Cardiac muscle cell (in vitro differentiated cells and primary cell): ENCODE measurements around the gene GATA6. TPM values are rescaled to one million over a fixed set of nuclear protein-coding genes. Genes with fewer than 3 reads are reported as not detected.
A peak's percentile ranks its signal among the peaks of the same experiment; 100 is the strongest.

Source experiments
- DNase-seq, 2 donors: peaks; one replicate each; pipeline versions ENCODE4 v3.0.0 to v3.0.0-alpha.2; 2010 to 2017; ENCODE audit warnings: low read depth in 1 of 2, low spot score in 1 of 2
- H3K27ac ChIP-seq: fragments of 200-600 bp; sonication (generic); 2 replicates; pipeline ENCODE4 v1.5.1; 2016
- H3K27me3 ChIP-seq: fragments of 200-600 bp; sonication (generic); 2 replicates; pipeline ENCODE4 v1.6.0; 2016; ENCODE audit warnings: control low read depth
- H3K36me3 ChIP-seq: fragments of 200-600 bp; sonication (generic); 2 replicates; pipeline ENCODE4 v1.5.1; 2016; ENCODE audit warnings: control low read depth
- H3K4me1 ChIP-seq: fragments of 200-600 bp; sonication (generic); 2 replicates; pipeline ENCODE4 v1.8.1; 2017; ENCODE audit warnings: low read depth, mild to moderate bottlenecking, mixed run types
- H3K4me3 ChIP-seq: fragments of 200-600 bp; sonication (generic); 2 replicates; pipeline ENCODE4 v1.5.1; 2016; ENCODE audit warnings: mild to moderate bottlenecking
- H3K9me3 ChIP-seq: fragments of 200-600 bp; sonication (generic); 2 replicates; pipeline ENCODE4 v1.5.1; 2017; ENCODE audit warnings: low read depth, mild to moderate bottlenecking, control low read depth
- polyA plus RNA-seq: library from polyadenylated mRNA; unstranded; fragments of >200 nt; fragmentation: Nextera tagmentation; extraction: Ambion mirVana; gene quantifications from 2 replicates; pipeline ENCODE4 v1.2.1, GENCODE V29; 2016
- total RNA-seq: library from RNA; depleted of rRNA; stranded (reverse); fragments of >200 nt; gene quantifications from 2 replicates; pipeline ENCODE4 v1.2.3, GENCODE V29; 2016
- TF ChIP-seq, protein P1 (sequence below): IDR thresholded peaks from 2 replicates; pipeline ENCODE4 v1.5.1; 2012; ENCODE audit warnings: low read depth, mild to moderate bottlenecking, low read length

GATA6 gene
- total and polyA plus RNA-seq, 2 experiments from 2014 or later, result 104 to 182 TPM

DNA sequence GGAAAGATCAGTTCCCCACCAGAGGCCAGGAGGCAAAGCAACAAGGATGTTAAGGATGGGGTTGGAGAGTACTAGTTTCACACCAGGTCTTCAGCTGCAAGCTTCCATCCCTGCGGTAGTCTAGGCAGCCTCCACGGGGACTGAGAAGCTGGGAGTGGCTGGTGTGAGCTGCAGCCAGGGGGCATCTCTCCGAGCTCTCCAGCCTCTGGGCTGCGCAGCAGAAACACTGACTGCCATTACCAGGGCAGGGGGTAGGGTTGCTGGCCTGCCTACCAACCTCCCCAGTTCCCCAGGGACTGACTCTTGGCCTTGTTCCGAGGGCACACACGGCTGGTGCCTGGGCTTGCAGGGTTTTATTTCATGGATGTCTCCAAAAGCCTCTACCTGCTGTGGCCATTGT, 15.9 kb downstream of the GATA6 start:
- Histone ChIP-seq H3K36me3 (peaks cover 76% of the 10 kb centered on the region), H3K9me3 (no peaks in the 10 kb centered on the region), H3K4me1 (peaks cover 58% of the 10 kb centered on the region), H3K4me3 (no peak overlapping the region), H3K27ac (peak overlapping the region; percentile 83), H3K27me3 (no peaks in the 10 kb centered on the region)
- DNase-seq, result no peak
- TF ChIP-seq, protein P1, sequence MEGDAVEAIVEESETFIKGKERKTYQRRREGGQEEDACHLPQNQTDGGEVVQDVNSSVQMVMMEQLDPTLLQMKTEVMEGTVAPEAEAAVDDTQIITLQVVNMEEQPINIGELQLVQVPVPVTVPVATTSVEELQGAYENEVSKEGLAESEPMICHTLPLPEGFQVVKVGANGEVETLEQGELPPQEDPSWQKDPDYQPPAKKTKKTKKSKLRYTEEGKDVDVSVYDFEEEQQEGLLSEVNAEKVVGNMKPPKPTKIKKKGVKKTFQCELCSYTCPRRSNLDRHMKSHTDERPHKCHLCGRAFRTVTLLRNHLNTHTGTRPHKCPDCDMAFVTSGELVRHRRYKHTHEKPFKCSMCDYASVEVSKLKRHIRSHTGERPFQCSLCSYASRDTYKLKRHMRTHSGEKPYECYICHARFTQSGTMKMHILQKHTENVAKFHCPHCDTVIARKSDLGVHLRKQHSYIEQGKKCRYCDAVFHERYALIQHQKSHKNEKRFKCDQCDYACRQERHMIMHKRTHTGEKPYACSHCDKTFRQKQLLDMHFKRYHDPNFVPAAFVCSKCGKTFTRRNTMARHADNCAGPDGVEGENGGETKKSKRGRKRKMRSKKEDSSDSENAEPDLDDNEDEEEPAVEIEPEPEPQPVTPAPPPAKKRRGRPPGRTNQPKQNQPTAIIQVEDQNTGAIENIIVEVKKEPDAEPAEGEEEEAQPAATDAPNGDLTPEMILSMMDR, result peak; percentile 36

DNA sequence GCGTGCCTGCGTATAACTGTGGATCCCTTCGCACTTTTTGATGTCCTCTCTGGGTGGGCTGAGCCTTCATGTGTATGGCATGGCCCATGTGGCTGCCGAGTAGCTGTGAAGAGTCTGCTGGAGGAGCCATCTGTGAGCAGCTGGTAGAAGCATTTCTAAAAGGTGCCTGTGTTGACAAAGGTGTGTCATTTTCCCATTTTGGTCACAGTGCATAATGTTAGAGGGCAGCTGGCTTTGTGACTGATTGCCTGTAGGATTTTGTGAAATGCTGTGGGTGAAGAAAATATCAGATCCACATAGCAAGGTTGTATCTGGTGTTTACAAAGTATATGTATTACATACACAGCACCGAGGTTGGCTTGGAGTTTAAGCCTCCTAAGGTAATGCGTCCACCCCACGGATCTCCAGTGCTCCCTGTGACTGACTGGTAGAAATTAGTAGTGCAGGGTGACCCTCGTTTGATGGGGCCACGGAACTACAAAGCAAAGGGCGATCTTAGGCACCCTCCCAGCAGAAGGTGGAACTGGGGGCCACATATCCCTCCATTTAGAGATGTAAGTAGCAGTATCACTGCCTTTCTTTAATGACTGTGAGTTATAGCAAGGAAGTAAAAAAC, 16.5 kb downstream of the GATA6 start:
- H3K27me3 ChIP-seq, result no peaks in the 10 kb centered on the region
- no peak for DNase-seq
- H3K4me3 ChIP-seq, result no peak overlapping the region
- TF ChIP-seq, protein P1, result no peak
- no peaks in the 10 kb centered on the region for H3K9me3 ChIP-seq
- H3K36me3 ChIP-seq, result peaks cover 74% of the 10 kb centered on the region
- peak overlapping the region; percentile 83 for H3K27ac ChIP-seq
- peaks cover 57% of the 10 kb centered on the region for H3K4me1 ChIP-seq

DNA sequence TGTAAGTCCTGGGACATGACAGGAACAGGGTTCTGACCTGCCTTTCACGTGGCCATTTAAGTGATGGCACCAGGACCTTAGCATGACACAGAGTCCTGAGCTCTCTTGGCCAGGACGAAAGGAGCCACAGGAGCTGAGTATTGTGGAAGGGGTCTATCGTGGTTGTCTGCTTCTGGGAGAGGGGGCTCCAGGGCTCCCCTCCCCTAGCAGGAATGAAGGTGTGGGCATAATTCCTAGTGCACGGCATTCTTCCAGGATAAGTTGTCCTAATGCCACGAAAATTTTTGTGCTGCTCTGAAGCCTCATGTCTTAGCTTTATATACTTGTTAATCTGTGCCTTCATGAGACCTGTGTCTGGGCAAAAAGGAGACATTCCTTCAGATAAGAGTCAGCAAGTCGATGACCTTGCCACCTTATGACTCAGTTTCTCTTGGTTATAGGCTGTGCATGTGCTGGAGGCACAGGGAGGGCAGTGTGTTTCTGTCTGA, 17.1 kb downstream of the GATA6 start:
- Histone ChIP-seq H3K4me1 (peaks cover 61% of the 10 kb centered on the region), H3K9me3 (no peaks in the 10 kb centered on the region), H3K4me3 (no peak overlapping the region), H3K36me3 (peaks cover 74% of the 10 kb centered on the region), H3K27me3 (no peaks in the 10 kb centered on the region), H3K27ac (peak overlapping the region; percentile 83)
- TF ChIP-seq, protein P1, result no peak
- no peak for DNase-seq

DNA sequence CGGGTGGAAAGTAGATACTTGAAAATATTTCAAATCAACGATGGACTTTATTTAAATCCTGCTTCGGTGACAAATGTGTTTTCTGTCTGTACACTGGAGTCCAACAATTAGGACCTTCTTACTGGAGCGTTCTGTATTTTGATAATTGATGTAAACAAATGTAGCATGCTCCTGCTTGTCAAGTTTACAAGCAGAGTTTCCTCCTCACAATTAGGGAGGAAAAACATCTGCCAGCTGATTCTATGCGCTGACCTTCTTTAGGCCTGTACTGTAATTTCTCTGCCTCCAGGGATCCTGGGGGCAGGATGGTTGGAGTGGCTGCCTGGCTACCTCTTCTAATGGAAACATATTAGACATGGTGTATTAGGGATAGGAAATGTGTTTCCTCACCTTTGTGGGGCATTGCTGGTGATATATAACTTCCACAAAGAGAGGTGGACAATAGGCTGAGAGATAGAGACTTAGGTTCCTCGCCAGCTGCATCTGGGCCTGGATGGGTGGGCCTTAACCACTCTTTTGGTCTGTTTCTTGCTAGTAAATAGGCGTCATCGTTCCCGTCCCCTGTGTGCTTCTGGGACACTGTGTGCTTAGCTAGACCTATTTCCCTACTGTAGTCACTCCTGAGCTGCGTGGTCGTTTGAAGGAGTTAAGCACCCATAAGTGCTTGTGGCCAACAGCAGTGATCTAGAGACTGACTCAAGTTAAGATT, 19.3 kb downstream of the GATA6 start:
- peak in 1 of 2 donors; percentile 64 for DNase-seq
- Histone ChIP-seq H3K4me3 (no peak overlapping the region), H3K9me3 (no peaks in the 10 kb centered on the region), H3K4me1 (peaks cover 71% of the 10 kb centered on the region), H3K27me3 (no peaks in the 10 kb centered on the region), H3K27ac (peak overlapping the region; percentile 83), H3K36me3 (peaks cover 60% of the 10 kb centered on the region)
- TF ChIP-seq, protein P1, result no peak

DNA sequence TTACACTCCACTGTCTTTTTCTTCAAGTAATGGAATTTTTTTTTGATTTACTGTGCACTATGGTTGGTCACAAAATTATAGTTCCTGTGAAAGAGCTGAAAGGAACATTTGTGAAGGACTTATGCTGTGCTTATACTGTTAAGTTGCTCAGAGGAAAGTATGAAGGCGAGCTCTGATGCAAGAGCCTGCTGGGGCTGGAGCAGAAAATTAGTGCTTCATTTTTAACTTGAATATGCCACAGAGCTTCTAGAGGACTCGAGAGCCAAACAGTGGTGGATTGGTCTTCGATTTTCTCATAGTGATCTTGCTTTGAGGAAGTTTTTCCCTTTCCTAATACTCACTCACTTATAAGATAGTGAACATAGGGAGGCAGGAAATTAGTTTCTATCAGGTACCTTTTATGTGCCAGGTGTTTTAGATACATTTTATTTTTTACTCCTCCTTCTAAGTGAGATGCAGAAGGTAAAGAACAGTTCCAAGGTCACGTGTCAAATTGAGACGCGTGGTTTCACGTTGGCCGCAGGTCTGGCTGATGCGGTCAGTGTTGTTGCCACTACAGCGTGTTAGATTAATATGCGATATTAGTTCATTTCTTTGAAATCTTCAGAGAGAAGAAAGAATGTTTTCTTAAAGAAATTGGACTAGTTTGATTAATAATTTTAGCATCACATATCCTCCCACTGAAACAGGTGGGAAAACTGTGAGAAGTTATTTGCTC, 20.2 kb downstream of the GATA6 start:
- Histone ChIP-seq H3K9me3 (no peaks in the 10 kb centered on the region), H3K27ac (peak overlapping the region; percentile 83), H3K4me1 (peaks cover 80% of the 10 kb centered on the region), H3K27me3 (no peaks in the 10 kb centered on the region), H3K4me3 (no peak overlapping the region), H3K36me3 (peaks cover 51% of the 10 kb centered on the region)
- TF ChIP-seq, protein P1, result no peak
- DNase-seq, result peak in 1 of 2 donors; percentile 78
